Naive thymus-derived CD8-positive, alpha-beta T cell (primary cell): Measurements from ENCODE around the gene CXXC5. TPM values are rescaled to one million over a fixed set of nuclear protein-coding genes. Genes with fewer than 3 reads are reported as not detected.

Experiments
- ATAC-seq, 2 donors: fragments of 150-1000 bp; cut with Tn5 transposase in 1 of 2; sonication (Bioruptor Pico), chemical (Tn5 transposase) in 1 of 2; 1 replicate in 1 of 2; 2 replicates in 1 of 2; pipeline ENCODE4 v1.10.0; 2021; ENCODE audit warnings: mild to moderate bottlenecking in 2 of 2, moderate library complexity in 2 of 2
- POLR2A ChIA-PET: fragments of 350-600 bp; sonication (Branson Sonifier 250); formaldehyde crosslinking; loops from one replicate; lab custom pipeline; 2021; ENCODE audit warnings: antibody characterized with exemption; lab: Charles Lee
- DNase-seq, 10 donors: peaks; one replicate each; pipeline versions ENCODE4 v3.0.0 to v3.0.0-alpha.2; 2020 to 2022
- H3K27ac Mint-ChIP-seq, 10 donors: one replicate each; pipeline ENCODE4 v1.8.0; 2020 to 2022; ENCODE audit warnings: mild to moderate bottlenecking in 10 of 10, mixed read lengths in 10 of 10, moderate library complexity in 4 of 10, inconsistent platforms in 1 of 10
- H3K27me3 Mint-ChIP-seq, 5 donors: one replicate each; pipeline ENCODE4 v1.8.0; 2021 to 2022; ENCODE audit warnings: mixed read lengths in 5 of 5
- H3K36me3 Mint-ChIP-seq, 3 donors: one replicate each; pipeline ENCODE4 v1.8.0; 2020 to 2022; ENCODE audit warnings: mixed read lengths in 3 of 3, mild to moderate bottlenecking in 2 of 3, inconsistent platforms in 1 of 3
- H3K4me1 Mint-ChIP-seq, 4 donors: one replicate each; pipeline ENCODE4 v1.8.0; 2021 to 2022; ENCODE audit warnings: mixed read lengths in 4 of 4
- H3K4me3 Mint-ChIP-seq, 10 donors: one replicate each; pipeline ENCODE4 v1.8.0; 2020 to 2022; ENCODE audit warnings: mild to moderate bottlenecking in 10 of 10, mixed read lengths in 10 of 10, moderate library complexity in 6 of 10, inconsistent platforms in 1 of 10
- H3K9me3 Mint-ChIP-seq, 9 donors: one replicate each; pipeline ENCODE4 v1.8.0; 2020 to 2022; ENCODE audit warnings: mixed read lengths in 9 of 9, mild to moderate bottlenecking in 3 of 9, inconsistent platforms in 1 of 9, moderate library complexity in 1 of 9
- polyA plus RNA-seq, 3 donors: library from polyadenylated mRNA; unstranded; fragments of 300-500 nt; fragmentation: Illumina TruSeq; gene quantifications; one replicate each; pipeline ENCODE4 v1.2.3, GENCODE V29; 2021
- total RNA-seq, 8 experiments: library from RNA in 2 of 8; stranded (reverse) in 2 of 8; gene quantifications; one replicate each; pipeline ENCODE4 v1.2.3 and lab custom pipeline; 2021 to 2026

The CXXC5 gene
- total and polyA plus RNA-seq, 5 experiments from 2014 or later = 2.6 to 24.6 (median 6.8) TPM

DNA sequence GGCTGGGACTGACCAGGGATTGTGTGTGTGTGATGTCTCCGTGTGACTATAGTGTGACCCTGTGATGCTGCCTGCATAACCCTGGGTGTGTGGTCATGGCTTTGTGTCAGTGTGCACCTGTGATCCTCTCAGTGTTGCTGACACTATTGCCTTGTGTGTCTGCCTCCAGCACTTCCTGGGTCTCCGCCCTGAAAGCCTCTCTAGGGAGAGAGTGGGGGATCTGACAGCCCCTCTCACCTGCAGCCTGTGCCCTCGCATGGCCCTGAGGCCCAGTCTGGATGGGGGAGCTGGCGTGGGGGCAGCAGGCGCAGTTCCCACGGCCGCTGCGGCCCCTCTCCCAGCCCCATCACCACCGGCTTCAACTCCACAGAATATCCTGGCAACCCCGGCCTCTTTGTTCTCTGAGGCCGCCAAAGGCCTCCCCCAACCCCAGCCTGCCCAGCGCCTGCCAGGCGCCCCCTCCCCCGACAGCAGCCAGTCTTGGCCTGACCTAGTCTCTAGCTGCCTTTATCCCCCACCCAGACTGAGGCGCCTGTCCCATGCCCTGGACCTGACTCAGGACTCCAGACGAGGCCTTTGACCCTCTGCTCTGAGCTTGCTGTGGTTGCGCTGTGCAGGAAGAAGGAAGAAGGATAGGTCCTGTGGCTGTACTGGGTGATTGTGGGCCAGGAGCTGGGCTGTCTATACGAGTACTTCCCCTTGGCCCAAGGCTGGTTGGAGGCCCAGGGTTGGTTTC lies 38.7 kb downstream of the CXXC5 start:
- no peak overlapping the region for H3K4me3 Mint-ChIP-seq
- no peak for DNase-seq
- H3K27ac Mint-ChIP-seq = peak overlapping the region in 2 of 10 donors; percentile 20 to 58
- no peaks in the 10 kb centered on the region for H3K9me3 Mint-ChIP-seq
- ATAC-seq = no peak
- H3K4me1 Mint-ChIP-seq = peaks cover 19 to 53% (median 29%) of the 10 kb centered on the region in 4 donors
- H3K36me3 Mint-ChIP-seq = no peaks in the 10 kb centered on the region
- POLR2A ChIA-PET = interaction anchor here (0.7 to 3.0 kb wide), 2 partner anchors 32 to 50 kb away, joined by 3 to 13 read pairs; no protein-coding TSS in a partner anchor
- no peaks in the 10 kb centered on the region for H3K27me3 Mint-ChIP-seq

DNA sequence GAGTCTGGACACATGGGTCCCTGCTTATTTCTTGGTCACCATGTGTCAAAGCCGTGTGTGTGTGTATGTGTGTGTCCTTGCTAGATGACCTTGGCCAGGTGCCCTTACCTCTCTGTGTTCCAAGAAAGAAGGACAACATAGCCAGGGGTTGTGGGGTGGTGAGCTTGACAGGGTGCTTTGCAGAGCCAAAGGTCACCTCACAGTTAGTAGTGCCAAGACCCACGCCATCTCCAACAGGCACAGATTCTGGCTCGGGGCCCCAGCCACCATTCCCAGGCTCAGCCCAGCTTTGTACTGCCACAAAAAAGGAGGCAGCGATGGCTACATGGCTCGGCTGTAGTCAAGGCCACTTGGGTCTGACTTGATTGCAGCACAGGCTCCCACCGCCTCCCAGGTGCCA lies 39.5 kb downstream of the CXXC5 start:
- H3K36me3 Mint-ChIP-seq = no peaks in the 10 kb centered on the region
- no peak overlapping the region for H3K4me3 Mint-ChIP-seq
- no peaks in the 10 kb centered on the region for H3K27me3 Mint-ChIP-seq
- H3K9me3 Mint-ChIP-seq = no peaks in the 10 kb centered on the region
- ATAC-seq (no peak), DNase-seq (no peak)
- POLR2A ChIA-PET = interaction anchor here (0.7 to 3.0 kb wide), 2 partner anchors 31 to 51 kb away, joined by 3 to 13 read pairs; no protein-coding TSS in a partner anchor
- H3K27ac Mint-ChIP-seq = no peak overlapping the region
- H3K4me1 Mint-ChIP-seq = peaks cover 19 to 53% (median 29%) of the 10 kb centered on the region in 4 donors

DNA sequence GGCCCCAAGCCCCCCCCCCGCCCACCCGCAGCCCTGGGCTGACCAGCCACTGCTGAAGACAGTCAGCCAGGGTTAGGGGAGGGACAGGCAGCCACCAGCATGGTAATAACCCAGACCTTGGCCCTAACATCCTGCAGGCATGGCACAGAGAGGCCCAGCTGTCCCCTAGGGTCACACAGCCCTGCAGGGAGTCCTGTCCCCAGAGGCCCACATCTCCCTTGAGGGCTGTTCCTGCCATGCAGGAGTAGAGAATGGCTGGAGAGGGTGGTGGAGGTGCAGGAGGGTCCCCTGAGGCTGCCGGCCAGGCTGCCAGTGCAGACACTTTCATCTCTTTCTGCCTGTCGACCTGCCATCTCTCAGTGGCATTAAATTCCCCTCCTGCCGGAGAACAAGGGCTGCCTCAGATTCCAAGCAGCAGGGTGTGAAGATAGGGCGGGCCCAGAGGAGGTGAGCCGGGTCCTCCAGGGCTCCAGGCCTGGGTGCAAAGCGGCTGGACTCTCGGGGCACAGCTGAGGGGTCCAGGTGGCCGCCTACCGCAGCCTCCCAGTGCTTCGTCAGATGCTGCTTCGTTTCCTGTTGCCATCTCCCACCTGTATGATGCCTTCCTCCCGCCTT lies 40.0 kb downstream of the CXXC5 start:
- Mint-ChIP-seq H3K36me3 (no peaks in the 10 kb centered on the region), H3K4me3 (no peak overlapping the region), H3K27ac (peak overlapping the region in 1 of 10 donors; percentile 40), H3K4me1 (peaks cover 16 to 47% (median 27%) of the 10 kb centered on the region in 4 donors), H3K9me3 (no peaks in the 10 kb centered on the region), H3K27me3 (no peaks in the 10 kb centered on the region)
- POLR2A ChIA-PET = interaction anchor here (0.5 to 3.8 kb wide), 2 partner anchors 53 to 63 kb away, joined by 3 to 41 read pairs; no protein-coding TSS in a partner anchor
- no peak for ATAC-seq
- no peak for DNase-seq

DNA sequence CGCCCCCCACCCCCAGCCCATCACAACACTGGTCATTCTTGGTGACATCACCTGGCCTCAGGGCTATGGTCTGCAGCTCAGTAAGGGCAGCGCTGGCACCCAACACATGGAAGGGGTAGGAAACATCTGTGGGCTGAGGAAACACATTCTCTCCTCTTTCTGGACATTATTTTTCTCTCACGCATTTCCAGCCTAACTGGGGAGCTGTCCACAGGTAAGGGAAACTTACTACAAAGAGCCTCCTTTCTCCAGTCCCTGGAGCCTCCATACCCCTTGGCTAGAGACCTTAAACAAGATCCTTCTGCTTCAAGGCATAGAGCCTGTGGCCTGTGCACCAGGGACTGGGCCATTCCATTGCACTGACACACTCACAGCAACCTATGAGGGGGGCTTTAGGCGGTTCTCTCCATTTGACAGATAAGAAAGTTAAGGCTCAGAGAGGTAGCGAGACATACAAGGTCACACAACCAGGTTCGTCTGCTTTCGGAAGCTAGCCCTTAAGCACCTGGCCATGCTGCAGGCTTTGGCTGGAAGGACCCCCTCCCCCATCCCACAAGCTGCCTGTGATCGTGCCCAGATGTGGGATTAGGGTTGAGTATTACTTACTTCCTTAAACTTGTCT lies 40.7 kb downstream of the CXXC5 start:
- H3K4me3 Mint-ChIP-seq = no peak overlapping the region
- H3K27ac Mint-ChIP-seq = peak overlapping the region in 3 of 10 donors; percentile 14 to 65 (median 27)
- no peaks in the 10 kb centered on the region for H3K36me3 Mint-ChIP-seq
- no peaks in the 10 kb centered on the region for H3K27me3 Mint-ChIP-seq
- ATAC-seq (no peak), DNase-seq (no peak)
- POLR2A ChIA-PET = interaction anchor here (0.5 to 3.8 kb wide), 3 partner anchors 54 to 104 kb away, joined by 3 to 41 read pairs (median 4); no protein-coding TSS in a partner anchor
- no peaks in the 10 kb centered on the region for H3K9me3 Mint-ChIP-seq
- H3K4me1 Mint-ChIP-seq = peaks cover 14 to 42% (median 23%) of the 10 kb centered on the region in 4 donors

DNA sequence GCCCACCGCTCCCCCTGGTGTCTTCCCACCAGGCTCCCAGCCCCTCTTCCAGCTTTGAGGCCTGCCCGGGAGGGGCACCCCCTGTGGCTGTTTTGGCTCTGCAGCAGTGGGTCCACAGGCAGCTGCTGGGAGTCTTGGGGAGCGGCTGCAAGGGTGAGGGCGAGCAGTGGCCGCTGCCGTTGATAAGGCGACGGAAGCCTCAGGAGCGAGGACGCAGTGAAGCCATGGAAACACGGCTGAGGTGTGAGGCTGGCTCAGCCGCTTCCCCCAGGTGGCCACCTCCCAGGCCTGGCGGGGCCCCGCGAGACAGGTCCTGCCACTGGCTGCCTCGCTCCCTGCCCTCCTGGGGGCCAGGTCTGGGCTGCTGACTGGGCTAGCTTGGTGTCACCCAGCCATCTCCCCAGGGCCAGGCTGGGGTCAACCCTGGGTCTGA lies 41.5 kb downstream of the CXXC5 start:
- ATAC-seq = peak in 1 of 2 donors; percentile 37
- no peak overlapping the region for H3K27ac Mint-ChIP-seq
- no peaks in the 10 kb centered on the region for H3K36me3 Mint-ChIP-seq
- POLR2A ChIA-PET = interaction anchor here (0.6 to 3.8 kb wide), 3 partner anchors 10 to 124 kb away, joined by 3 to 41 read pairs (median 4); no protein-coding TSS in a partner anchor
- no peaks in the 10 kb centered on the region for H3K9me3 Mint-ChIP-seq
- peaks cover 8 to 34% (median 15%) of the 10 kb centered on the region in 4 donors for H3K4me1 Mint-ChIP-seq
- H3K4me3 Mint-ChIP-seq = no peak overlapping the region
- no peak for DNase-seq
- no peaks in the 10 kb centered on the region for H3K27me3 Mint-ChIP-seq

DNA sequence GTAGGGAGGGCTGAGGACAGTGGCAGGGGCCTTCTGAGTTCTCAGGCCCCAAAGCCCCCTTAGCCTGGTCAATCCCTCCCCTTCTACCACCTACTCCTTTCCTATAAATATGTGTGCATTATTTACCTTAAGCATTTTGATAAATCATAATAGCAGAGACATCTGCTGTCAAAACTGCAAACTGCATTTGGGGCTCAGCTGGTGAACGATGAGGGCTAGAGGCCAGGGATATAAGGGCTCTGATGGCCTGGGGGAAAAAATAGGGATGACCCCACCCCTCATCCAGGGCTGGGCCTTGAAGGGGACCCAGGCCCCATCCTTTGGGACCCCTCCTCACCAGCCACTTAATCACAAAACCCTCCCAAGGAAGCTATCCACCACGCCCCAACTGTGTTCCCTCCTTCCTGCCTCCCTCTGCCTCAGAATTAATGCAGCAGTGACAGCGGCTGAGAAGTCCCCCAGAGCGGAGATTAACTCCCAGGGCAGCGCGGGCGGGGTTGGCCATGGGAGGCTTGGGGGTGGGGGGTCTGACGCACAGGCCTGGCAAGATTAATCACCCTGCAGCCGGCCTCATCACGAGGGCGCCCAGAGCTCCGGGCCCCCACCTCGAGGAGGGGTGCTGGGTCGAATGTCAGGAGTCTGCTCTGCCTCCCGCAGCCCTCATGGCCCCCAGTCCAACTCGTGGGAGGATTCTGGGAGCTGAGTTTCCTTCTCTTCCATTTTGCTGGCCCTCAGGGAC lies 42.1 kb downstream of the CXXC5 start:
- Mint-ChIP-seq H3K36me3 (no peaks in the 10 kb centered on the region), H3K27me3 (no peaks in the 10 kb centered on the region), H3K27ac (peak overlapping the region in 3 of 10 donors; percentile 16 to 29 (median 24)), H3K4me3 (no peak overlapping the region), H3K4me1 (peaks cover 7 to 34% (median 15%) of the 10 kb centered on the region in 4 donors), H3K9me3 (no peaks in the 10 kb centered on the region)
- POLR2A ChIA-PET = interaction anchor here (0.6 to 3.8 kb wide), 4 partner anchors 9 to 125 kb away, joined by 3 to 41 read pairs (median 4); no protein-coding TSS in a partner anchor
- DNase-seq (no peak), ATAC-seq (peak; percentile 42)

DNA sequence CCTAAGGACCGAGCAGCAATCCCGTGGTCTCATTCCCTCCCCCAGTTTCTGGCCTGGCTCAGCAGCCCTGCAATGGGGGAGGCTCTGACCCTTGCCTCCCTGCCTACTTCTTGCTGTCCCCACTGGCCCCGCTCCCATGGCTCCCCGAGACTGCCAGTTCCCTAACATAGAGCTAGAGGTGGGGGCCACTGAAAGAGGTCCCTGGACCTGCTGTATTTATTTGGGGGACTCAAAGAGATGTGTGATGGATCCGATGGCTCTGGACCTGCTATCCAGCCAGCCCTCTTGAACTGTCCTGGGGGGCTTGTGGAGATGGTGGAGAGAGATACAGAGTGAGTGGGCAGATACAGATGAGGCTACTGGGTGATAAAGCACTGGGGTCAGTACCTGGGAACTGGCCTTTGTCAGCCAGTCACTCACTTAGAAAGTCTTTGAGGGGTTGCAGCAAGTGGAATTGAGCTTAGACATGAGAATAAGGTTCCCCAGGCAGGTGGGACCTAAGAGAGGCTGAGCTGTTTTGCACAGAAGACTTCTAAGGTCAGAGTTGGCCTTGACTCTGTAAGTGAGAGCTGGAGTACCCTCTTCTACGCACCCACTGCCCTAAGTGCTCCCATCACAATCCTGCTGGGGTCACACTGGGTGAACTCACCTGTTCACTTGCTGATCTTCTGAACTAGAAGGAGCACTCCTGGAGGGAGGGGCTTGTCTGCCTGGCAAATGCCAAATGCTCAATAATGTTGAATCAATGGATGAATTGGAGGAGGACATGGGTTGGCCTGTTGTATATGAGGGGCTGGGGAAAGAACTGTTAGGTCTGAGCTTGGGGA lies 42.9 kb downstream of the CXXC5 start:
- Mint-ChIP-seq H3K4me1 (peaks cover under 1 to 31% (median 9%) of the 10 kb centered on the region in 4 donors), H3K27ac (peak overlapping the region in 2 of 10 donors; percentile 41 to 76)
- no peak for ATAC-seq

DNA sequence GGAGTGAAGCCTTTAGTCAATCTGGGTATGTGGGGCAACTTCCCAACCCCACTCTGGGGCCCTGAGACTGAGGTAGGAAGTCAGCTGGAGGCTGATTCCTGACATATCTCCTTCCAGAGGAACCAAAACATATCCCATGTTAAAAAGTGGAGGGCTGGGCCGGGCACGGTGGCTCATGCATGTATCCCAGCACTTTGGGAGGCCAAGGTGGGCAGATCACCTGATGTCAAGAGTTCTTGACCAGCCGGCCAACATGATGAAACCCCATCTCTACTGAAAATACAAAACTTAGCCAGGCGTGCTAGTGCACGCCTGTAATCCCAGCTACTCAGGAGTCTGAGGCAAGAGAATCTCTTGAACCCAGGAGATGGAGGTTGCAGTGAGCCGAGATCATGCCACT lies 44.0 kb downstream of the CXXC5 start:
- POLR2A ChIA-PET = interaction anchor here (0.6 to 1.3 kb wide), 3 partner anchors 19 to 56 kb away, joined by 3 to 5 read pairs (median 3); no protein-coding TSS in a partner anchor
- H3K27ac Mint-ChIP-seq = no peak overlapping the region

More for the DNA sequence above, 42.9 kb downstream of the CXXC5 start:
- POLR2A ChIA-PET = interaction anchor here (1.3 to 3.8 kb wide), 4 partner anchors 8 to 56 kb away, joined by 3 to 41 read pairs (median 4); no protein-coding TSS in a partner anchor
- H3K4me3 Mint-ChIP-seq = peak overlapping the region in 1 of 10 donors; percentile 60
- no peaks in the 10 kb centered on the region for H3K9me3 Mint-ChIP-seq
- no peaks in the 10 kb centered on the region for H3K27me3 Mint-ChIP-seq
- no peak for DNase-seq
- H3K36me3 Mint-ChIP-seq = no peaks in the 10 kb centered on the region

DNA sequence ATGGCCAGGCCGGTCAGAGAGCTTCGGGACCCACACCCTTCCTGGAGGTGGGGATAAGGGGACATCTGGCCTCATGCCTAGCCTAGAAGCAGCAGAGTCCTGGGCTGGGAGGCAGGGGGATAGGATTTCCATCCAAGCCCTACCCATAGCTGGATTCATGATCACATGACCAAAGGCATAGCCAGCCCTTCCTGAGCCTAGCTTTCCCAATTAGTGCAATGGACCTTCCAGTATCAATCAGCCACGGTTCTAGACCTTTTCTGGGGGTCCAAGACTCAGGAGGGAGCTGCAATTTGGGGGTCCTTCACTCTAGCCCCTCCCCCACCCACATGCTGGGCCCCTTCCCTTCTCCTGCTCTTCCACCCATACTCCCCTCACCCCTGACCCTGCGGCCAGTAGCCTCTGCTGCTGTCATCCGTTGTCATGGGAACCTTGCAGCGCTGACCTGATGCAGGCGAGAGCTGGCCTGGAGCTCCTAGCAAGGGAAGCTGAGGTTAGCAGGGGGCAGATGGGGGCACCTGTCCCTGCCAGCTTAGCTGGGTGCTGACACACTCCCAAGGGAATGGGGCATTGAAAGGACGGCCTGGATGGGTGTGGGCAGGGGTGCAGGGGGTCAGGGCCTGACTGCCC lies 44.6 kb downstream of the CXXC5 start:
- no peak overlapping the region for H3K27ac Mint-ChIP-seq
- POLR2A ChIA-PET = interaction anchor here (0.6 to 1.1 kb wide), 2 partner anchors 18 to 57 kb away, joined by 3 to 5 read pairs; no protein-coding TSS in a partner anchor

More for the DNA sequence above, 44.0 kb downstream of the CXXC5 start:
- Mint-ChIP-seq H3K4me3 (no peak overlapping the region), H3K9me3 (no peaks in the 10 kb centered on the region), H3K36me3 (no peaks in the 10 kb centered on the region), H3K27me3 (peaks cover 0 to 5% (median 0%) of the 10 kb centered on the region in 5 donors), H3K4me1 (peaks cover 8 to 32% (median 10%) of the 10 kb centered on the region in 4 donors)
- ATAC-seq (no peak), DNase-seq (no peak)

DNA sequence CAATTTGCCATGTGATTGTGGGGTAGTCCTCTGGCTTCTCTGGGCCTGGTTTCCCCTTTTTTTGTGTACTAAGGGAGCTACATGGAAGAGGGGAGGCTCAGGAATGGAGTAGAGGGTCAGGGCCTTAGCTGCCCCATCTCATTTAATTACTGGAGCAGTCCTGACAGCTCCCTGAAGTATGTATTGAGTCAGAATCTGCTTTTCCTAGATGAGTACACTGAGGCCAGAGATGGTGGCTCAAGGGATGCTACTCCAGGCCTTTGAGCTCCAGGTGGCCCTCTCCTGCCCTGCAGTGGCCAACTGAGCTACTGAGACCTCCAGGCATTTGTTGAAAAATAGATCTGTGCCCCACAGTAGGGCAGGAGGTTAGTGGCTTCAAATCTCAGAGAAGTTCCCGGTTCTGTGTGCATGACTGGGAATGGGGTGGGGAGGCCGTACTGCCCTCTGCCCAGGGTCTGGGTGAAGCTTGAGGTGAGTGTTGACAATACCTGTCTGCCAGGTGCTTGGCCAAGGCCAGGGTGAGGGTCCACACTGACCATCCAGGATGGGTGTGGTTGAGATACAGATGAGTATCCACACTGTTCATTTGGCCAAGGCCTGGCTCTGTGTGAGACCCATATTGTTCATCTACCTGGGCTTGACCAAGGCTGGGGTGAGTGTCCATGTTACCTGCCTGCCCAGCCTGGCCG lies 45.7 kb downstream of the CXXC5 start:
- H3K4me3 Mint-ChIP-seq = no peak overlapping the region
- H3K27me3 Mint-ChIP-seq = peaks cover 0 to 8% (median 0%) of the 10 kb centered on the region in 5 donors
- ATAC-seq (no peak), DNase-seq (no peak)
- no peaks in the 10 kb centered on the region for H3K9me3 Mint-ChIP-seq
- POLR2A ChIA-PET = no interaction called here
- H3K27ac Mint-ChIP-seq = no peak overlapping the region
- H3K4me1 Mint-ChIP-seq = peaks cover 12 to 38% (median 18%) of the 10 kb centered on the region in 4 donors
- no peaks in the 10 kb centered on the region for H3K36me3 Mint-ChIP-seq

More for the DNA sequence above, 44.6 kb downstream of the CXXC5 start:
- ATAC-seq = no peak
- H3K9me3 Mint-ChIP-seq = no peaks in the 10 kb centered on the region
- no peak for DNase-seq
- peaks cover 8 to 30% (median 11%) of the 10 kb centered on the region in 4 donors for H3K4me1 Mint-ChIP-seq
- no peak overlapping the region for H3K4me3 Mint-ChIP-seq
- H3K27me3 Mint-ChIP-seq = peaks cover 0 to 5% (median 0%) of the 10 kb centered on the region in 5 donors
- no peaks in the 10 kb centered on the region for H3K36me3 Mint-ChIP-seq
